Mesothelial cell of epicardium (in vitro differentiated cells): Measurements from ENCODE around the gene PTPRK. TPM values are rescaled to one million over a fixed set of nuclear protein-coding genes. Genes with fewer than 3 reads are reported as not detected.

Experiments
- DNase-seq, 2 experiments: peaks; one replicate each; pipeline ENCODE4 v3.0.0; 2021; ENCODE audit warnings: low spot score in 2 of 2; ENCODE audit not compliant: unreplicated experiment in 2 of 2
- H3K27ac Mint-ChIP-seq: 2 replicates; pipeline ENCODE4 v1.8.0; 2021; ENCODE audit warnings: mixed read lengths
- H3K27me3 Mint-ChIP-seq: 2 replicates; pipeline ENCODE4 v1.8.0; 2021; ENCODE audit warnings: low read depth, mixed read lengths
- H3K36me3 Mint-ChIP-seq: 2 replicates; pipeline ENCODE4 v1.8.0; 2021; ENCODE audit warnings: mixed read lengths
- H3K4me1 Mint-ChIP-seq: 2 replicates; pipeline ENCODE4 v1.8.0; 2021; ENCODE audit warnings: mixed read lengths
- H3K4me3 Mint-ChIP-seq: 2 replicates; pipeline ENCODE4 v1.8.0; 2021; ENCODE audit warnings: mild to moderate bottlenecking, moderate library complexity, mixed read lengths
- H3K9me3 Mint-ChIP-seq: 2 replicates; pipeline ENCODE4 v1.8.0; 2021; ENCODE audit warnings: mixed read lengths
- CTCF ChIP-seq: fragments of 200-600 bp; sonication (generic); IDR thresholded peaks from one replicate; pipeline ENCODE4 v1.5.0; 2021; ENCODE audit warnings: antibody characterized with exemption; ENCODE audit not compliant: unreplicated experiment
- total RNA-seq: library from RNA; stranded (reverse); gene quantifications from 3 replicates; pipeline ENCODE4 v1.2.1, GENCODE V29; 2021

The PTPRK gene
- total RNA-seq, 1 donor from 2014 or later: 93.7 TPM

- DNase-seq: no peak
- Mint-ChIP-seq H3K27me3 (no peaks in the 10 kb centered on the region), H3K4me1 (peaks cover 1% of the 10 kb centered on the region), H3K36me3 (peaks cover 26% of the 10 kb centered on the region), H3K27ac (no peak overlapping the region), H3K4me3 (no peak overlapping the region), H3K9me3 (peaks cover 23% of the 10 kb centered on the region)
- TF ChIP-seq CTCF: no peak
These were observed 139.5 kb downstream of the PTPRK start for GRCh38 chr6:128380891-128381290.

- H3K4me3 Mint-ChIP-seq: no peak overlapping the region
- DNase-seq: no peak
- no peak overlapping the region for H3K27ac Mint-ChIP-seq
- peaks cover 36% of the 10 kb centered on the region for H3K9me3 Mint-ChIP-seq
- TF ChIP-seq CTCF: no peak
- no peaks in the 10 kb centered on the region for H3K27me3 Mint-ChIP-seq
- H3K36me3 Mint-ChIP-seq: peaks cover 37% of the 10 kb centered on the region
- no peaks in the 10 kb centered on the region for H3K4me1 Mint-ChIP-seq
These were observed 140.8 kb downstream of the PTPRK start for GRCh38 chr6:128379577-128379976.

GRCh38 chr6:128376952-128377503 lies 143.4 kb downstream of the PTPRK start:
- no peaks in the 10 kb centered on the region for H3K27me3 Mint-ChIP-seq
- H3K27ac Mint-ChIP-seq: no peak overlapping the region
- H3K4me3 Mint-ChIP-seq: no peak overlapping the region
- peaks cover 42% of the 10 kb centered on the region for H3K9me3 Mint-ChIP-seq
- no peak for DNase-seq
- TF ChIP-seq CTCF: no peak
- peaks cover 44% of the 10 kb centered on the region for H3K36me3 Mint-ChIP-seq
- H3K4me1 Mint-ChIP-seq: no peaks in the 10 kb centered on the region

- no peak overlapping the region for H3K27ac Mint-ChIP-seq
- H3K27me3 Mint-ChIP-seq: no peaks in the 10 kb centered on the region
- H3K4me3 Mint-ChIP-seq: no peak overlapping the region
- peaks cover 6% of the 10 kb centered on the region for H3K4me1 Mint-ChIP-seq
- peaks cover 21% of the 10 kb centered on the region for H3K9me3 Mint-ChIP-seq
- TF ChIP-seq CTCF: no peak
- peaks cover 22% of the 10 kb centered on the region for H3K36me3 Mint-ChIP-seq
- DNase-seq: no peak
These were observed 149.3 kb downstream of the PTPRK start for GRCh38 chr6:128371136-128371535.

- Mint-ChIP-seq H3K4me1 (peaks cover 6% of the 10 kb centered on the region), H3K27me3 (no peaks in the 10 kb centered on the region), H3K36me3 (peaks cover 12% of the 10 kb centered on the region), H3K9me3 (peaks cover 11% of the 10 kb centered on the region), H3K4me3 (no peak overlapping the region), H3K27ac (no peak overlapping the region)
- no peak for TF ChIP-seq CTCF
- DNase-seq: no peak
These were observed 150.3 kb downstream of the PTPRK start for GRCh38 chr6:128370072-128370471.
